Ishikawa (cell line): ENCODE measurements around the gene ROS1.

ENCODE experiments used
- CREB1 ChIP-seq: IDR thresholded peaks from 2 replicates; pipeline ENCODE4 v1.6.1; 2012; ENCODE audit warnings: low read depth
- EP300 ChIP-seq: IDR thresholded peaks from 2 replicates; pipeline ENCODE4 v1.6.1; 2012; ENCODE audit warnings: borderline replicate concordance
- MAX ChIP-seq: IDR thresholded peaks from 2 replicates; pipeline ENCODE4 v1.6.1; 2012
- RAD21 ChIP-seq: IDR thresholded peaks from 2 replicates; pipeline ENCODE4 v1.6.1; 2012; ENCODE audit warnings: low read depth
- REST ChIP-seq: IDR thresholded peaks from 2 replicates; pipeline ENCODE4 v1.6.1; 2012; ENCODE audit warnings: low read depth, mild to moderate bottlenecking
- YY1 ChIP-seq: IDR thresholded peaks from 2 replicates; pipeline ENCODE4 v1.6.1; 2012; ENCODE audit warnings: low read depth

- TF ChIP-seq RAD21 (no peak), MAX (no peak), EP300 (no peak), YY1 (no peak), CREB1 (no peak), REST (no peak)
Observed at GRCh38 chr6:117263353-117263927, 162.3 kb downstream of the ROS1 start.
